Activated CD8-positive, alpha-beta memory T cell treated with anti-CD3 and anti-CD28 coated beads, Interleukin-2, amount 10 ng/mL, durations not matched to agents 7 days and 5 days (primary cell): Measurements from ENCODE around the gene GULP1. TPM values are rescaled to one million over a fixed set of nuclear protein-coding genes. Genes with fewer than 3 reads are reported as not detected.

ENCODE experiments used
- ATAC-seq: fragments of 150-1000 bp; cut with Tn5 transposase; one replicate; pipeline ENCODE4 v1.10.0; 2021; ENCODE audit warnings: moderate library complexity
- CTCF ChIA-PET: fragments of 350-600 bp; sonication (Branson Sonifier 250); formaldehyde crosslinking; loops from one replicate; lab custom pipeline; 2021; ENCODE audit warnings: antibody characterized with exemption; lab: Charles Lee
- DNase-seq: peaks from one replicate; pipeline ENCODE4 v3.0.0-alpha.2; 2020
- H3K27ac Mint-ChIP-seq: one replicate; pipeline ENCODE4 v1.8.0; 2021; ENCODE audit warnings: mild to moderate bottlenecking, mixed read lengths
- H3K27me3 Mint-ChIP-seq: one replicate; pipeline ENCODE4 v1.8.0; 2021; ENCODE audit warnings: mixed read lengths
- H3K36me3 Mint-ChIP-seq: one replicate; pipeline ENCODE4 v1.8.0; 2021; ENCODE audit warnings: mild to moderate bottlenecking, mixed read lengths
- H3K4me1 Mint-ChIP-seq: one replicate; pipeline ENCODE4 v1.8.0; 2021; ENCODE audit warnings: mixed read lengths
- H3K4me3 Mint-ChIP-seq: one replicate; pipeline ENCODE4 v1.8.0; 2021; ENCODE audit warnings: mild to moderate bottlenecking, moderate library complexity, mixed read lengths
- H3K9me3 Mint-ChIP-seq: one replicate; pipeline ENCODE4 v1.8.0; 2022; ENCODE audit warnings: low read depth, mixed read lengths
- total RNA-seq, 2 experiments: library from RNA; stranded (reverse); gene quantifications; one replicate each; pipeline ENCODE4 v1.2.3, GENCODE V29; 2021

The GULP1 gene
- total RNA-seq, 2 experiments from 2014 or later = not detected

DNA sequence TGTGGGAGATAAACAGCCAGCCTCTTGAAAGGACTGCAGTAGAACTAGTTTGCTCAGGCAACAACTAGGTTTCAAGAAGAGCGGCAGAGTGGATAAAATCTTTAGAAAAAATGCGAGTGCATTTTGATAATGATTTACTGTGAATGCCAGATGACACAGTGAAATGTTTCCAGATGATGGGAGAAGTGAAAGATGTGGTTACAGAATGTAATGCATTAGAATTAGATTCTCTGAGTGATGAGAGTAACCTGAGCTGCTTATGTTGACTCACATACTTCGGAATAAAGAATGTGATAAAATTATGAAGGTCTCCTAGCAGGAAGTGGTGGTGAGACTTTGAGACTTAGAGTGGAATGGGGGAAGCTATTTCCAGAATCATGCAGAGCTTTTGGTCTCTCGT, 184.3 kb downstream of the GULP1 start:
- Mint-ChIP-seq H3K4me3 (no peak overlapping the region), H3K36me3 (no peaks in the 10 kb centered on the region), H3K27ac (no peak overlapping the region)

DNA sequence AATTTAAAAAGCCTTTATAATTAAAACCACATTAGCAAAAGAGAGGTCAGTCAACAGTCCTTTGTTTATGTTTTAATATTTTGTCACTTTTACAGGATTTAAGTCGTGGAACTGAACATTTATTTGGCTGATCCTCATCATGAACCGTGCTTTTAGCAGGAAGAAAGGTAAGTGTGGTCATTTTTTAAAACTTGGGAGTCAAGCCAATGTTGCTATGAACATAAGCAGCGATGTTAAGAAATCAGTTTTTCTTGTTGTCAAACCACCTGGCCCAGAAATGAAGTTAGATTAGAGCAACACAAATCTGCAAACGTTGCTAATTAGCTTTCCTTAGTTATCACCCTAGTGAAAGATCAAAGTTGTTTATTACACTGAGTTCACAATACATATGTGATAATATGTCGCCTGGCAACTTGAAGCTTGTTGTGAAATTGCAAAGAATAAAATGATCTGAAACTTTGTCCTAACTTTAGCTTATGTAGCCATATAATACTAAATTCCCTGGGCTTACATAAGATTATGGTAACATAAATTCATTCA, 186.0 kb downstream of the GULP1 start:
- CTCF ChIA-PET = no interaction called here
- H3K4me3 Mint-ChIP-seq = no peak overlapping the region
- no peak for DNase-seq
- ATAC-seq = no peak
- H3K36me3 Mint-ChIP-seq = no peaks in the 10 kb centered on the region
- H3K27ac Mint-ChIP-seq = no peak overlapping the region
- H3K27me3 Mint-ChIP-seq = no peaks in the 10 kb centered on the region
- H3K4me1 Mint-ChIP-seq = no peaks in the 10 kb centered on the region
- H3K9me3 Mint-ChIP-seq = no peaks in the 10 kb centered on the region

More for the DNA sequence above, 184.3 kb downstream of the GULP1 start:
- DNase-seq (no peak), ATAC-seq (no peak)
- Mint-ChIP-seq H3K27me3 (no peaks in the 10 kb centered on the region), H3K9me3 (no peaks in the 10 kb centered on the region), H3K4me1 (no peaks in the 10 kb centered on the region)
- CTCF ChIA-PET = no interaction called here

DNA sequence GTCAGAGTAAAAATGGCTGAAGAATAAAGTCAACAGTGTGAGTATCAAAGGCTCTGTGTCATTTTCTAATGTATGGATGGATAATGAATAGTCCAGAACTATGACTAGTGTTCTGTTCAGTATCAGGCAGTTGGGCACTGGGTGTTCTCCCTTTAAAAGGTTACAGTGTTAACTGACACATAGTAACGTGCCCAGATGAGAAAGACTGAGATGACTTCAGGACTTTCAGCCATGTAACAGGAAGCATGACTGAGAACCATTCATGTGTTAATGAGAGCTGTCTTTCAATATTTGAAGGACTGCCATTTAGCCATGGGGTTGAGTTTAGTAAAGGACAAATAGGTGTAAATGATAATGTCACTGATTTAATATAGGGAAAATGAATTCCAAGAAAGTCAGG, 187.1 kb downstream of the GULP1 start:
- ATAC-seq (no peak), DNase-seq (no peak)
- no peak overlapping the region for H3K27ac Mint-ChIP-seq
- no peaks in the 10 kb centered on the region for H3K4me1 Mint-ChIP-seq
- CTCF ChIA-PET = no interaction called here
- H3K27me3 Mint-ChIP-seq = no peaks in the 10 kb centered on the region
- no peak overlapping the region for H3K4me3 Mint-ChIP-seq
- no peaks in the 10 kb centered on the region for H3K9me3 Mint-ChIP-seq
- H3K36me3 Mint-ChIP-seq = no peaks in the 10 kb centered on the region

DNA sequence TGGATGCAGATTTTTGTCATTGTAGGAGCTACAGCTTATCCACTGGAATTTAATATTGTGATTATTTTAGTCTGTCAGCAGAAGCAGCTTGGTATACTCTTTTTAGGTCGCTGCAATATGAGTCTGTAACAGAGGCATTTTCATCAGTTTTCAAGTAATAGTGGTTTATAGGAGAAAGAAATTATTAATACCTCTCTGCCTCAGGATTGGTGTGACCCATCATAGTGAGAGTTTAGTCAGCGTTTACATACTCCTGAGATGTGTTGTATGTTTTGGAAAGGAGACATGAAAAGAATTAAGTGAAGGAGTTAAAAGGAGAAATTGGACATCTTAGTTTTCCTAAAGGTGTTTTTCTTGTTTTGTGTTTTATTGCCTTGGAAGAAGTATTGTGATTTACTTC, 189.8 kb downstream of the GULP1 start:
- no peaks in the 10 kb centered on the region for H3K4me1 Mint-ChIP-seq
- H3K36me3 Mint-ChIP-seq = no peaks in the 10 kb centered on the region
- no peaks in the 10 kb centered on the region for H3K9me3 Mint-ChIP-seq
- H3K27ac Mint-ChIP-seq = no peak overlapping the region
- no peak for DNase-seq
- CTCF ChIA-PET = no interaction called here
- H3K27me3 Mint-ChIP-seq = no peaks in the 10 kb centered on the region
- H3K4me3 Mint-ChIP-seq = no peak overlapping the region
- ATAC-seq = no peak

DNA sequence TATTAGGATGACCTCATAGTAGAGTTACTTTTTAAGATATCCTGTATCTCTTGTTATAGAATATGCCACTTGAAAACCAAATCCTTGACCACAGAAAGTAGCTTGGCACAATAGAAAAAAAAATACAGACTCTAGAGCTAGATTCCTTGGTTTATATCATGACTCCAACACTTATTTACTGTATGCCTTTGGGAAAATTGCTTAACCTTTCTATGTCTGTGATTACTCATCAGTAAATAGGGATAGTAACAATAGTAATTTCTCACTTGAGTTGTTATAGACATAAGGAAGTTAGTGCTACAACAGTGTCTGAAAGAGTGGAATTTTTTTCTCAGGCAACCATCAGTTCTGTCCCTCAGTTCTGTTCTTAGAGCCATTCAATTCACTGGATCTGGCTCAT, 193.8 kb downstream of the GULP1 start:
- no peaks in the 10 kb centered on the region for H3K4me1 Mint-ChIP-seq
- ATAC-seq = no peak
- no peak overlapping the region for H3K27ac Mint-ChIP-seq
- DNase-seq = no peak
- H3K27me3 Mint-ChIP-seq = no peaks in the 10 kb centered on the region
- no peak overlapping the region for H3K4me3 Mint-ChIP-seq
- CTCF ChIA-PET = no interaction called here
- H3K9me3 Mint-ChIP-seq = no peaks in the 10 kb centered on the region
- no peaks in the 10 kb centered on the region for H3K36me3 Mint-ChIP-seq

DNA sequence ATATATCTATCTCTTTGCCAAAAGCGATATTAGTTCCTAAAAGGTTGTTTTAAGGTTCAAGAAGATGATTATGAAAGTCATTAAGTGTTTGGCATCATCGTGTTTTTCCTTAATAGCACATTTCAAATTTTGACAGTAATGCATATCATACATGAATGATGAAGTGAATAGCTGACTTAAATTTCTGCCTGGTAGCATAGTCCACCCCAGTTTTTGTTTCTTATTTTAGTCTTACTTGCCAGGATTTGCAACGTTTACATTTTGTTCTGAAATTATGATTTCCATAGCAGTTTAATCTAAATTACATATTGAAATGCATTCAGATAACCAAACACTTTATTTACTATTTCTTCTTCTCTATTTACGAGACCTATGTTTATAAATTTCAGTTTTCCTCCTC, 201.1 kb downstream of the GULP1 start:
- no peak for DNase-seq
- Mint-ChIP-seq H3K27me3 (no peaks in the 10 kb centered on the region), H3K27ac (no peak overlapping the region), H3K36me3 (no peaks in the 10 kb centered on the region), H3K4me1 (no peaks in the 10 kb centered on the region), H3K4me3 (no peak overlapping the region), H3K9me3 (no peaks in the 10 kb centered on the region)
- CTCF ChIA-PET = no interaction called here
- ATAC-seq = no peak

DNA sequence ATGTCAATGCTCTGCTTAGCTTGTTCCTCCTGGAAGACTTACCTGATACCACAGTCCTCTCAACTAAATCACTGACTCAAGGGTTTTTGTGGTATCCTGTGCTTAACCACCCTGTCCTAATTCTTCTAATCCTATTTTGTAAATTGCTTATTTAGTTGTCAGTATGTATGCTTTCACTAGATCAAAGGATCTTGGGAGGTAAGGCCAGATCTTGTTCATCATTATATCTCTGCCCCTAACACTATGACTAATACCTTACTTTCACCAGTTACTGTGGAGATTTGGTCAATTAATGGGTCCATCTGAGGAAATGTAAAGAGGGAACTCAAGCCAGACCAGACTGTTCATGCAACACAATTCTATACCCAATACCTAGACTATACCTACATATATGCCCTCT, 203.2 kb downstream of the GULP1 start:
- no peaks in the 10 kb centered on the region for H3K4me1 Mint-ChIP-seq
- no peak for DNase-seq
- CTCF ChIA-PET = no interaction called here
- no peaks in the 10 kb centered on the region for H3K9me3 Mint-ChIP-seq
- no peak for ATAC-seq
- no peak overlapping the region for H3K27ac Mint-ChIP-seq
- no peaks in the 10 kb centered on the region for H3K27me3 Mint-ChIP-seq
- no peaks in the 10 kb centered on the region for H3K36me3 Mint-ChIP-seq
- no peak overlapping the region for H3K4me3 Mint-ChIP-seq

DNA sequence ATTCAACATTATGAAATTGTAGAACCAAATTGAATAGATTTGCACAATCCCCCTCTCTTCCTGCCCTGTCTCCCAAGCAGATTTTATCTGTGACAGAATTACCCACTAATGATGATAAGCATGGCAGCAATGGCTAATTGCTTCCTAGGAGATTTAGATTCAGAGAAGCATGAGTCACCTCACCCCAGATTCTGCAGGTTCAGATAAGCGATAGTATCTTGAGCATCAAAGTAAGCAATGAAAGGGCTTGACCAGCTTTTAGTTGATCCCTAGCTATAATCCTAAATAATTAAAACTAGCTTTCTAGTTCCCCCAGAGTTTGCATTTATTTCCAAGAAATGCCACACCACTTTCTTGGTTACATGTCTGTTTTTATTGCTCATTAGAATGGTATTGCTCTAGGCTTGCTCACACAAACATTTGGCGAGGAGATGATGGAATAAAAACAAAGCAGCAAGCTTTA, 204.3 kb downstream of the GULP1 start:
- CTCF ChIA-PET = no interaction called here
- no peaks in the 10 kb centered on the region for H3K27me3 Mint-ChIP-seq
- H3K4me1 Mint-ChIP-seq = no peaks in the 10 kb centered on the region
- H3K36me3 Mint-ChIP-seq = no peaks in the 10 kb centered on the region
- H3K9me3 Mint-ChIP-seq = no peaks in the 10 kb centered on the region
- H3K4me3 Mint-ChIP-seq = no peak overlapping the region
- no peak for ATAC-seq
- H3K27ac Mint-ChIP-seq = no peak overlapping the region
- DNase-seq = no peak

DNA sequence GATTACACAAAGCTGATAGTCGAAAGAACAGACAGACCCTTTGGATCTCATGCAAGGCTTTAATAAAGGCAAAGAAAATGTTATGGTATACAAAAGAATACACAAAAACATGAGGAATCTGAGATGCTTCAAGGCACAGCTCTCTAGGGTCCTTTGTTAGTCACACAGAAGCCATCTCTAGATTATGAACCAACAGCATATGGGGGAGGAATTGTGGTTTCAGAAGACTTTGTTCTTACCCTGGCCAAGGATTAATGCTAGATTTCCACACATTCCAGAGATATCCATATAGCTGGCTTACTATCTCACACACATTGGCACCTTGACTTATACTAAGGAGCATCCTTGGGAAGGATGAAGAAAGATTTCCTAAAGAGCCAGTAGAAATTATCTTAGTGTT, 206.1 kb downstream of the GULP1 start:
- Mint-ChIP-seq H3K36me3 (no peaks in the 10 kb centered on the region), H3K27ac (no peak overlapping the region), H3K4me1 (no peaks in the 10 kb centered on the region), H3K9me3 (no peaks in the 10 kb centered on the region), H3K27me3 (no peaks in the 10 kb centered on the region), H3K4me3 (no peak overlapping the region)
- no peak for DNase-seq
- ATAC-seq = no peak
- CTCF ChIA-PET = no interaction called here

DNA sequence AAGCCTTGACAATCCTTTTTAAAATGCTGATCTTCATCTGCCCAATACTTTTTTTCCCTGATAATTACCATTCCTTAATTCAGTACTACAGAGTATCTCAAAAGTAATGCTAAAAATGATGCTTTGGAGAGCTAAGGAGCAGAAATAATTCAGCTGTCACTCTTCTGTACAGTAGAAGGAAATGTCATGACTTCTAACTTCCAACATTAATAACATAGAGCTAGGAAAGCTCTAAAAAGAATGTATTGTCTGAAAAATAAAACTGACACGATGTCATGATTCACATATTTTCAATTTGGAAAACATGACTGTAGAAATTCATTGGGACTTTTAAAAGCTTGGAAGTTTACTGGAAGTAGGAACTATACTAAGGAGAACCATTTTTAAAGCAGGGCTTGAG, 212.3 kb downstream of the GULP1 start:
- no peak overlapping the region for H3K4me3 Mint-ChIP-seq
- no peaks in the 10 kb centered on the region for H3K27me3 Mint-ChIP-seq
- no peaks in the 10 kb centered on the region for H3K4me1 Mint-ChIP-seq
- no peak for DNase-seq
- CTCF ChIA-PET = no interaction called here
- H3K9me3 Mint-ChIP-seq = no peaks in the 10 kb centered on the region
- H3K36me3 Mint-ChIP-seq = no peaks in the 10 kb centered on the region
- no peak overlapping the region for H3K27ac Mint-ChIP-seq
- ATAC-seq = no peak

DNA sequence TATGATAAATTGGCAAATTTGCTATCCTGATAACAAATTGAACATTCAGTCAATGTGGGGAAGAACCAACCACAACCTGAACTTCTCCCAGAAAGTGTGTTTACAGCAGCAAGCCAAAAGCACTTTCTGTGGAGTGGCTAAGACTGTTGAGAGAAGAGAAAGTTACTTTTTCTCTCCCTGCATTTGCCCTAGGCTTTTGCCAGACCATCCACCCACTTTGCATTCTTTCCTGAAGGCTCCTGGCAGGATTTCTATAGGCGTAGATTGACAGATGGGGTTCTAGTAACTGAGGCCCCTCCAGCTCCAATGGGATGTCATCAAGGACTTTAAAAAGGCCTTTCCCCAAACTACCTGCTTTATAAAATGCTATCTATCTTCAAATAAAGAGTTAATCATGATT, 215.2 kb downstream of the GULP1 start:
- H3K4me1 Mint-ChIP-seq = no peaks in the 10 kb centered on the region
- H3K36me3 Mint-ChIP-seq = no peaks in the 10 kb centered on the region
- no peaks in the 10 kb centered on the region for H3K27me3 Mint-ChIP-seq
- DNase-seq (no peak), ATAC-seq (no peak)
- CTCF ChIA-PET = no interaction called here
- H3K9me3 Mint-ChIP-seq = no peaks in the 10 kb centered on the region
- no peak overlapping the region for H3K27ac Mint-ChIP-seq
- H3K4me3 Mint-ChIP-seq = no peak overlapping the region

DNA sequence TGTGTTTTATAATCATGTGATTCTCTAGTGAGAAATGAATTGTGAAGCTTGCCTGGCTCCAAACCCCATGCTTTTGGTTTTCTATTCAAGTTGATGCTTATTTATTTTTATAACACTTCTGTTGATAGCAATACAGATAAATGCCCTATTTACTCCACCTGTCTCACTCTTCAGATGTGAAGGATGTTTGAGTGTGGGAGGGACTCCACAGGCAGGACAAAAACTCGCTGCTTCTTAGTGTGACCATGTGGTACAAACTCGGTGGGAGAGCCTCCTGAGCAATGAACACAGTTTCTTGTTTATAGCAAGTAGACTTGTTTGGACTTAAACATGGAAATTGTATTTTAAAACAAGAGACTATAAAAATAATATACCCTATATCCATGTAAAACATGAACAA, 219.7 kb downstream of the GULP1 start:
- Mint-ChIP-seq H3K4me3 (no peak overlapping the region), H3K36me3 (no peaks in the 10 kb centered on the region), H3K9me3 (no peaks in the 10 kb centered on the region), H3K4me1 (no peaks in the 10 kb centered on the region), H3K27ac (no peak overlapping the region), H3K27me3 (no peaks in the 10 kb centered on the region)
- CTCF ChIA-PET = no interaction called here
- DNase-seq = no peak
- no peak for ATAC-seq

DNA sequence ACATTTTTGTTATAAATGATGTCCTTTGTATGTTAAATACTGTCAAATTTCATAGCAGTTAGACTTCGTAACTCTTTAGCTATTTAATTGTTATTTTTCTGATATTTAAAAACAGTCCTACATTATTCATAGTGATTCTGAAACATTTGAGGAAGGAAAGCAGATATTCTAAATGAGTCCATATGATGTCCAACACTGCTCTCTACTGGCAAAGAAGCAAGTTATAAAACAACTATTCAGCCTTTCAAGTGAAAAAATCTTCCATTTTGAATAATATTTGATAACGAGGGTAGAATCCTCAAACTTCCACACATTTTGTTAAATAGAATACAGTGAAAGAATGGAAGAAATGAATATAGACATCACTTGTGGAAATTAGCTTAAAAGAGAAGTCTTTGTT, 220.8 kb downstream of the GULP1 start:
- CTCF ChIA-PET = no interaction called here
- Mint-ChIP-seq H3K9me3 (no peaks in the 10 kb centered on the region), H3K4me1 (no peaks in the 10 kb centered on the region), H3K27ac (no peak overlapping the region), H3K27me3 (no peaks in the 10 kb centered on the region), H3K4me3 (no peak overlapping the region), H3K36me3 (no peaks in the 10 kb centered on the region)
- ATAC-seq (no peak), DNase-seq (no peak)

DNA sequence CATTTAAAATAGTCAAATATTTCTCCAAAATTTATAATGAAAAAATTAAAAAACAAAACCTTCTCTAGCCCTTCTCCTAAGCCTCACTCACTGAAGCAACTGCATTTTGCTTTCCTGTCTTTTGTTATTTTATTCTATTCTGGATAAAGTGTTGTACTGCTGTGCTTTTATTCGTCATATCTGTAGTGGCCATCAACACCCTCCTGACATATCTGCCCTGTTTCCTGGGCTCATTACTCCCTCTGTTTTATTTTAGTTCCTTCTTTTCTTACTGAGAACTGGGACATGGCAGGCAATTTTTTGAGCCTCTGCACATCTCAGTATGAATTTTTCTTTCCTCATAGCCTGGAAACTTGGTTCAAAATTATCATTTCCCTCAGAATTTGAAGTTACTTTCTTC, 224.2 kb downstream of the GULP1 start:
- no peaks in the 10 kb centered on the region for H3K36me3 Mint-ChIP-seq
- no peak for ATAC-seq
- no peak overlapping the region for H3K27ac Mint-ChIP-seq
- no peak for DNase-seq
- no peaks in the 10 kb centered on the region for H3K9me3 Mint-ChIP-seq
- H3K4me1 Mint-ChIP-seq = no peaks in the 10 kb centered on the region
- CTCF ChIA-PET = no interaction called here
- no peak overlapping the region for H3K4me3 Mint-ChIP-seq
- H3K27me3 Mint-ChIP-seq = no peaks in the 10 kb centered on the region
